Peyer's patch (tissue), 4 donors: ENCODE results near the gene GK2.

Experiments
- POLR2A ChIP-seq, 2 donors: fragments of 450-650 bp; IDR thresholded peaks; one replicate each; pipeline ENCODE4 v1.5.1; 2017; ENCODE audit warnings: antibody characterized with exemption in 2 of 2, mild to moderate bottlenecking in 2 of 2, moderate library complexity in 2 of 2
- TF ChIP-seq, protein P1 (sequence below), 6 experiments: fragments of 450-650 bp in 4 of 6; fragments of 200-600 bp in 2 of 6; sonication (generic) in 1 of 6; IDR thresholded peaks; one replicate each; pipeline ENCODE4 v1.5.1; 2017 to 2019; ENCODE audit warnings: antibody characterized with exemption in 6 of 6, mild to moderate bottlenecking in 3 of 6, moderate library complexity in 1 of 6

DNA sequence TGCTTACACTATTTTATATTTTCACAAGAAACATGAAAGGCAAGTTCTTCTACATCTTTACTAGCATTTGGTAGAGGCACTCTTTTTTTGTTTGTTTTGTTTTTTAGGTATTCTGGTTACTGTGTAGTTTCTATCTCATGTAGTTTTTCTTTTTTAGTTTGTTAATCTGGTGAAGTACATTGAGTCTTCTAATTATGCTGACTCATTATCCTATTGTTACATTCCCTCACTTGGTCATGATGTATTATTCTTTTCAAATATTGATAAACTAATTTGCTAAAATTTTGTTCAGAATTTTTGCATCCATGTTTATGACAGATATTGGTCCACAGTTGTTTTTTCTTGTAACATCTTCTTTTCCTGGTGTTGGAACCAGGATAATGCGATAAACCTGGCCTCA lies 4.7 kb downstream of the GK2 start:
- TF ChIP-seq, protein P1, sequence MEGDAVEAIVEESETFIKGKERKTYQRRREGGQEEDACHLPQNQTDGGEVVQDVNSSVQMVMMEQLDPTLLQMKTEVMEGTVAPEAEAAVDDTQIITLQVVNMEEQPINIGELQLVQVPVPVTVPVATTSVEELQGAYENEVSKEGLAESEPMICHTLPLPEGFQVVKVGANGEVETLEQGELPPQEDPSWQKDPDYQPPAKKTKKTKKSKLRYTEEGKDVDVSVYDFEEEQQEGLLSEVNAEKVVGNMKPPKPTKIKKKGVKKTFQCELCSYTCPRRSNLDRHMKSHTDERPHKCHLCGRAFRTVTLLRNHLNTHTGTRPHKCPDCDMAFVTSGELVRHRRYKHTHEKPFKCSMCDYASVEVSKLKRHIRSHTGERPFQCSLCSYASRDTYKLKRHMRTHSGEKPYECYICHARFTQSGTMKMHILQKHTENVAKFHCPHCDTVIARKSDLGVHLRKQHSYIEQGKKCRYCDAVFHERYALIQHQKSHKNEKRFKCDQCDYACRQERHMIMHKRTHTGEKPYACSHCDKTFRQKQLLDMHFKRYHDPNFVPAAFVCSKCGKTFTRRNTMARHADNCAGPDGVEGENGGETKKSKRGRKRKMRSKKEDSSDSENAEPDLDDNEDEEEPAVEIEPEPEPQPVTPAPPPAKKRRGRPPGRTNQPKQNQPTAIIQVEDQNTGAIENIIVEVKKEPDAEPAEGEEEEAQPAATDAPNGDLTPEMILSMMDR (IDR thresholded peaks at IDR 0.05) = no peak
- no peak for TF ChIP-seq POLR2A (IDR thresholded peaks at IDR 0.05)
